K562 (cell line): Measurements from ENCODE around the gene ASCL3. TPM values are rescaled to one million over a fixed set of nuclear protein-coding genes. Genes with fewer than 3 reads are reported as not detected.

ENCODE experiments used
- ATAC-seq: fragments of 200-7000 bp; cut with Tn5 transposase; 3 replicates; pipeline ENCODE4 v1.9.1; 2020; ENCODE audit warnings: moderate library complexity
- BruUV-seq: library from RNA; stranded (reverse); fragments of 400-500 nt; replicated peaks from 2 replicates; lab custom pipeline; 2021; lab: Mats Ljungman, UMichigan
- CTCF ChIA-PET: fragments of 300-600 bp; formaldehyde crosslinking; extraction: SDS; loops from one replicate; lab custom pipeline; 2021; ENCODE audit warnings: low intra/inter-chr PET ratio; lab: Yijun Ruan, JAX
- POLR2A ChIA-PET: fragments of 300-600, 350-650 bp; sonication (Branson Sonifier 250); formaldehyde crosslinking; extraction: SDS; loops from one replicate; lab custom pipeline; 2021; ENCODE audit warnings: antibody characterized with exemption, inconsistent platforms; lab: Yijun Ruan, JAX
- DNase-seq, 4 experiments: peaks; one replicate each; pipeline versions ENCODE4 v3.0.0 to v3.0.0-alpha.2; 2011 to 2018; ENCODE audit warnings: low spot score in 3 of 4, mixed read lengths in 3 of 4; ENCODE audit errors: extremely low read depth in 1 of 4
- FAIRE-seq: peaks from 2 replicates; lab custom pipeline; 2011; peaks lifted over from hg19 to GRCh38; lab: Jason Lieb, UNC
- H2AFZ ChIP-seq: 2 replicates; pipeline ENCODE4 v1.6.0; 2011; ENCODE audit warnings: low read depth, low read length, control low read depth, inconsistent platforms
- H3K27ac ChIP-seq: fragments of 200-600 bp; 3 replicates; pipeline ENCODE4 v1.8.0; 2011; ENCODE audit warnings: low read depth, mild to moderate bottlenecking, control low read depth, inconsistent platforms, low read length, moderate library complexity, mixed read lengths; ENCODE audit errors: extremely low read depth
- H3K27me3 ChIP-seq, 2 experiments: fragments of 300-600 bp in 1 of 2; 2 replicates in 1 of 2; 3 replicates in 1 of 2; pipeline versions ENCODE4 v1.6.0 to v1.8.0; 2011; ENCODE audit warnings: inconsistent platforms in 2 of 2, low read length in 2 of 2, mild to moderate bottlenecking in 1 of 2, mixed read lengths in 1 of 2, moderate library complexity in 1 of 2; ENCODE audit not compliant: control insufficient read depth in 2 of 2, insufficient read depth in 2 of 2
- H3K36me3 ChIP-seq: fragments of 300-600 bp; 3 replicates; pipeline ENCODE4 v1.8.0; 2011; ENCODE audit warnings: mild to moderate bottlenecking, low read length, inconsistent platforms; ENCODE audit not compliant: control insufficient read depth, insufficient read depth
- H3K4me1 ChIP-seq, 2 experiments: fragments of 200-600 bp in 1 of 2; replicated peaks in 1 of 2; 2 replicates in 1 of 2; 3 replicates in 1 of 2; pipeline versions ENCODE4 v1.5.1 to v1.8.0; 2011; ENCODE audit warnings: inconsistent platforms in 2 of 2, low read length in 2 of 2, mild to moderate bottlenecking in 1 of 2, mixed read lengths in 1 of 2, moderate library complexity in 1 of 2; ENCODE audit not compliant: control insufficient read depth in 2 of 2, insufficient read depth in 2 of 2
- H3K4me2 ChIP-seq: 2 replicates; pipeline ENCODE4 v1.6.1; 2011; ENCODE audit warnings: low read length, control low read depth, inconsistent platforms, mixed read lengths; ENCODE audit not compliant: insufficient read depth
- H3K4me3 ChIP-seq: fragments of 200-600 bp; sonication (generic), shearing (Covaris generic); 2 replicates; pipeline ENCODE4 v1.5.1; 2016; ENCODE audit warnings: control low read depth, inconsistent platforms
- H3K79me2 ChIP-seq: fragments of 200-600 bp; 3 replicates; pipeline ENCODE4 v1.8.0; 2011; ENCODE audit warnings: low read length, inconsistent platforms; ENCODE audit not compliant: control insufficient read depth, insufficient read depth
- H3K9ac ChIP-seq, 2 experiments: 2 replicates each; pipeline versions ENCODE4 v1.6.0 to v1.6.1; 2011; ENCODE audit warnings: low read depth in 2 of 2, low read length in 2 of 2, control low read depth in 1 of 2, inconsistent platforms in 1 of 2, mild to moderate bottlenecking in 1 of 2, mixed read lengths in 1 of 2; ENCODE audit not compliant: insufficient read depth in 1 of 2
- H3K9me1 ChIP-seq: one replicate; pipeline ENCODE4 v1.6.0; 2011; ENCODE audit warnings: inconsistent platforms, mild to moderate bottlenecking, low read length, moderate library complexity; ENCODE audit not compliant: control insufficient read depth, insufficient read depth
- H3K9me3 ChIP-seq: replicated peaks from 2 replicates; pipeline ENCODE4 v1.5.1; 2011; ENCODE audit warnings: low read depth, low read length, inconsistent platforms; ENCODE audit not compliant: control insufficient read depth, insufficient read depth
- H4K20me1 ChIP-seq: replicated peaks from 2 replicates; pipeline ENCODE4 v1.6.1; 2011; ENCODE audit warnings: low read length, inconsistent platforms, mixed read lengths; ENCODE audit not compliant: control insufficient read depth, insufficient read depth
- CEBPB ChIP-seq: fragments of 450-650 bp; IDR thresholded peaks from 2 replicates; pipeline ENCODE4 v1.6.1; 2016; ENCODE audit warnings: missing genetic modification characterization, missing compliant biosample characterization
- CEBPG ChIP-seq, 3 experiments: fragments of 200-800 bp in 1 of 3; sonication (Bioruptor generic) in 1 of 3; sonication (generic) in 1 of 3; formaldehyde crosslinking in 1 of 3; IDR thresholded peaks in 2 of 3; conservative IDR thresholded peaks in 1 of 3; 2 replicates each; pipeline versions ENCODE4 v1.6.1 to v1.8.0; 2016 to 2022; ENCODE audit warnings: missing compliant biosample characterization in 2 of 3, missing genetic modification characterization in 2 of 3, mild to moderate bottlenecking in 1 of 3, missing genetic modification reagents in 1 of 3
- CREB1 ChIP-seq, 2 experiments: sonication (generic) in 1 of 2; formaldehyde crosslinking in 1 of 2; IDR thresholded peaks; 2 replicates each; pipeline versions ENCODE4 v1.6.1 to v1.8.0; 2012 to 2022; ENCODE audit warnings: inconsistent platforms in 1 of 2, mild to moderate bottlenecking in 1 of 2, missing genetic modification reagents in 1 of 2, moderate library complexity in 1 of 2
- CTBP1 ChIP-seq: fragments of 450-650 bp; IDR thresholded peaks from 2 replicates; pipeline ENCODE4 v1.6.1; 2016; ENCODE audit warnings: borderline replicate concordance
- ESRRA ChIP-seq: fragments of 450-650 bp; IDR thresholded peaks from 2 replicates; pipeline ENCODE4 v1.6.1; 2014; ENCODE audit warnings: low read depth, mild to moderate bottlenecking, moderate library complexity, borderline replicate concordance
- FOXK2 ChIP-seq, 2 experiments: fragments of 450-650 bp; IDR thresholded peaks in 1 of 2; conservative IDR thresholded peaks in 1 of 2; 2 replicates each; pipeline ENCODE4 v1.6.1; 2016; ENCODE audit warnings: low read depth in 2 of 2, mild to moderate bottlenecking in 1 of 2
- KDM1A ChIP-seq, 2 experiments: fragments of 450-650 bp; IDR thresholded peaks; 2 replicates each; pipeline ENCODE4 v1.6.1; 2016; ENCODE audit warnings: mild to moderate bottlenecking in 2 of 2
- MBD2 ChIP-seq: sonication (generic); IDR thresholded peaks from 2 replicates; pipeline ENCODE4 v1.6.1; 2016; ENCODE audit warnings: low read depth, borderline replicate concordance
- NFRKB ChIP-seq: fragments of 450-650 bp; IDR thresholded peaks from 2 replicates; pipeline ENCODE4 v1.6.1; 2016; ENCODE audit warnings: low read depth
- RAD21 ChIP-seq, 2 experiments: fragments of 250-450 bp in 1 of 2; fragments of 450-650 bp in 1 of 2; sonication (Bioruptor Pico) in 1 of 2; formaldehyde crosslinking in 1 of 2; IDR thresholded peaks in 1 of 2; conservative IDR thresholded peaks in 1 of 2; 2 replicates each; pipeline versions ENCODE4 v1.4.0 to v1.8.0; 2020 to 2022; ENCODE audit warnings: mild to moderate bottlenecking in 2 of 2, moderate library complexity in 1 of 2
- TAF7 ChIP-seq: fragments of 450-650 bp; IDR thresholded peaks from 2 replicates; pipeline ENCODE4 v1.6.1; 2016; ENCODE audit warnings: missing genetic modification characterization, missing compliant biosample characterization
- ZNF197 ChIP-seq: fragments of 200-800 bp; sonication (Bioruptor generic); IDR thresholded peaks from 2 replicates; pipeline ENCODE4 v1.6.1; 2016; ENCODE audit warnings: low read depth, missing genetic modification characterization, missing compliant biosample characterization
- ZSCAN32 ChIP-seq: fragments of 450-650 bp; formaldehyde crosslinking; IDR thresholded peaks from 2 replicates; pipeline ENCODE4 v1.4.0; 2020; ENCODE audit warnings: mild to moderate bottlenecking, moderate library complexity
- WGBS: fragments of 100-300 bp; shearing (Covaris generic); methylation state at CpG from one replicate; pipeline ENCODE4 v1.1.6; 2016; ENCODE audit warnings: low coverage, mixed read lengths; ENCODE audit not compliant: insufficient coverage; ENCODE audit errors: missing lambda C conversion rate; 5-methylcytosine and 5-hydroxymethylcytosine counted together
- in situ Hi-C: fragments of 300-500 bp; cut with MboI; formaldehyde crosslinking; loops from 4 replicates; pipeline ENCODE4 v1.15.0; 2018; ENCODE audit warnings: inconsistent platforms, mixed read lengths
- intact Hi-C: fragments of 100-400 bp; cut with micrococcal nuclease; formaldehyde crosslinking; loops from 2 replicates; pipeline ENCODE4 v1.14.2; 2022
- polyA plus RNA-seq, 8 experiments: library from polyadenylated mRNA; depleted of rRNA in 4 of 8; stranded (reverse) in 5 of 8; unstranded in 3 of 8; fragments of >200 nt; fragmentation: Nextera tagmentation in 2 of 8; fragmentation: Illumina TruSeq in 1 of 8; extraction: Ambion mirVana in 2 of 8; extraction: Trizol in 1 of 8; gene quantifications; 2 replicates each; pipeline versions ENCODE4 v1.2.1 to v1.2.3, GENCODE V29; 2011 to 2014; ENCODE audit warnings: inconsistent platforms in 1 of 8, missing spikeins in 1 of 8
- total RNA-seq, 7 experiments: library from RNA; depleted of rRNA in 6 of 7; stranded (reverse); fragments of >200 nt in 6 of 7; fragmentation: Illumina TruSeq in 2 of 7; extraction: Trizol in 2 of 7; gene quantifications; 2 replicates each; pipeline versions ENCODE4 v1.2.1 to v1.2.3, GENCODE V29; 2011 to 2021; ENCODE audit warnings: low replicate concordance in 1 of 7
- TF ChIP-seq, protein P1 (sequence below), 2 experiments: fragments of 250-450 bp in 1 of 2; fragments of 450-650 bp in 1 of 2; sonication (Bioruptor Pico) in 1 of 2; IDR thresholded peaks; 2 replicates each; pipeline versions ENCODE4 v1.6.1 to v1.8.0; 2016 to 2021; ENCODE audit warnings: mild to moderate bottlenecking in 2 of 2, moderate library complexity in 2 of 2, missing compliant biosample characterization in 1 of 2, missing genetic modification characterization in 1 of 2
- TF ChIP-seq, protein P2 (sequence below): fragments of 450-650 bp; formaldehyde crosslinking; IDR thresholded peaks from 2 replicates; pipeline ENCODE4 v1.4.0; 2020; ENCODE audit warnings: mild to moderate bottlenecking
- TF ChIP-seq, protein P3 (sequence below), 2 experiments: fragments of 450-650 bp in 1 of 2; sonication (generic) in 1 of 2; formaldehyde crosslinking in 1 of 2; IDR thresholded peaks in 1 of 2; conservative IDR thresholded peaks in 1 of 2; 2 replicates each; pipeline versions ENCODE4 v1.6.1 to v1.8.1; 2016 to 2023; ENCODE audit warnings: mild to moderate bottlenecking in 2 of 2, moderate library complexity in 2 of 2, inconsistent platforms in 1 of 2, missing genetic modification reagents in 1 of 2
- TF ChIP-seq, protein P4 (sequence below): fragments of 250-450 bp; sonication (Bioruptor Pico); IDR thresholded peaks from 2 replicates; pipeline ENCODE4 v1.8.0; 2021; ENCODE audit warnings: moderate library complexity, mild to moderate bottlenecking, inconsistent platforms

The ASCL3 gene
- total and polyA plus RNA-seq, 9 of the 15 experiments (the other 6 are each of a cell fraction or from before 2014, with no cell fraction given): not detected

DNA sequence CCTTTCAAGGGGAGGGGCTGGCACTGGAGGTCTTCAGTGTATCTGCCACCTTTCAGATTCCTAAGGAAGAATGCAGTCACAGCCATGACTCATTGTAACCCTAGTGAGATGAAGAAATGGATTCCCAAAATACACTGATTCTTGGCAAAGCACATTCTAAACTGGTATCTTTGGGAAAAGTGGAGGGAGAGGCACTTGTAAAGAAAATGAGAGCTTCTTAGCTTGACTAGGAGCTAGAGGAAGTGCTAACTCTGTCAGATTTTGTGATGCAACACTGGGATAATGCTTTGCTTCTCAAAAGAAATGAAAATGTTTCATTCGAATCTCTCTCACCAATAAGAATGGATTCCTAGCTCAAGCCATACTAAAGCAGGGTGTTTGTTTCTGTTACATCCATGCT lies 46.6 kb upstream of the ASCL3 start:
- no peaks in the 10 kb centered on the region for H3K36me3 ChIP-seq
- CTCF ChIA-PET: no interaction called here
- no peaks in the 10 kb centered on the region for H3K79me2 ChIP-seq
- BruUV-seq: no TSS peak
- peak overlapping the region in 1 of 2 experiments; percentile 6; a peak in 1 of 4 replicates for H3K9ac ChIP-seq
- no peaks in the 10 kb centered on the region for H3K27me3 ChIP-seq
- peak overlapping the region; percentile 74; the same call in 1 of the 2 replicates for H3K4me2 ChIP-seq
- in situ Hi-C loops: no loop called here
- no peak for TF ChIP-seq CREB1 (IDR thresholded peaks at IDR 0.05)
- TF ChIP-seq CREB1 (CRISPR knock-in tag; IDR thresholded peaks at IDR 0.05): no peak
- 0 out of 2 replicates have a peak, but pooled peaks have one; percentile 50 for TF ChIP-seq ZSCAN32 (CRISPR knock-in tag)
- TF ChIP-seq, protein P1, sequence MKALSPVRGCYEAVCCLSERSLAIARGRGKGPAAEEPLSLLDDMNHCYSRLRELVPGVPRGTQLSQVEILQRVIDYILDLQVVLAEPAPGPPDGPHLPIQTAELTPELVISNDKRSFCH (CRISPR knock-in tag; IDR thresholded peaks at IDR 0.05): no peak
- TF ChIP-seq, protein P1 (tag; IDR thresholded peaks at IDR 0.05): no peak
- TF ChIP-seq, protein P2, sequence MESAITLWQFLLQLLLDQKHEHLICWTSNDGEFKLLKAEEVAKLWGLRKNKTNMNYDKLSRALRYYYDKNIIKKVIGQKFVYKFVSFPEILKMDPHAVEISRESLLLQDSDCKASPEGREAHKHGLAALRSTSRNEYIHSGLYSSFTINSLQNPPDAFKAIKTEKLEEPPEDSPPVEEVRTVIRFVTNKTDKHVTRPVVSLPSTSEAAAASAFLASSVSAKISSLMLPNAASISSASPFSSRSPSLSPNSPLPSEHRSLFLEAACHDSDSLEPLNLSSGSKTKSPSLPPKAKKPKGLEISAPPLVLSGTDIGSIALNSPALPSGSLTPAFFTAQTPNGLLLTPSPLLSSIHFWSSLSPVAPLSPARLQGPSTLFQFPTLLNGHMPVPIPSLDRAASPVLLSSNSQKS (CRISPR knock-in tag): no peak
- no peak for TF ChIP-seq TAF7 (tag)
- peak; percentile 22; the same call in 1 of the 2 replicates for TF ChIP-seq CTBP1
- no peak for TF ChIP-seq ESRRA
- no peak for TF ChIP-seq RAD21 (CRISPR knock-in tag; conservative IDR thresholded peaks at IDR 0.05 in 1 of 2, IDR thresholded peaks at IDR 0.05 in 1 of 2)
- TF ChIP-seq NFRKB: 0 out of 2 replicates have a peak, but pooled peaks have one; percentile 33
- peak; percentile 63 for TF ChIP-seq CEBPB (tag)
- TF ChIP-seq, protein P3, sequence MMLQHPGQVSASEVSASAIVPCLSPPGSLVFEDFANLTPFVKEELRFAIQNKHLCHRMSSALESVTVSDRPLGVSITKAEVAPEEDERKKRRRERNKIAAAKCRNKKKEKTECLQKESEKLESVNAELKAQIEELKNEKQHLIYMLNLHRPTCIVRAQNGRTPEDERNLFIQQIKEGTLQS (IDR thresholded peaks at IDR 0.05): peak; percentile 72
- TF ChIP-seq, protein P3 (CRISPR knock-in tag; conservative IDR thresholded peaks at IDR 0.05): no peak
- TF ChIP-seq, protein P4, sequence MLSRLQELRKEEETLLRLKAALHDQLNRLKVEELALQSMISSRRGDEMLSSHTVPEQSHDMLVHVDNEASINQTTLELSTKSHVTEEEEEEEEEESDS (CRISPR knock-in tag): no peak
- peak in 1 of 2 experiments; percentile 13; a peak in 1 of 4 replicates for TF ChIP-seq KDM1A (IDR thresholded peaks at IDR 0.05)
- TF ChIP-seq CEBPG (CRISPR knock-in tag; IDR thresholded peaks at IDR 0.05): peak; percentile 62; the same call in 1 of the 2 replicates
- peak; percentile 64 to 77; a peak in 3 of 4 replicates for TF ChIP-seq CEBPG (tag; conservative IDR thresholded peaks at IDR 0.05 in 1 of 2, IDR thresholded peaks at IDR 0.05 in 1 of 2)
- 0 out of 4 replicates have a peak, but pooled peaks of 1 of the 2 experiments have one; percentile 24 for TF ChIP-seq FOXK2 (conservative IDR thresholded peaks at IDR 0.05 in 1 of 2, IDR thresholded peaks at IDR 0.05 in 1 of 2; ENCODE audit: low read depth in 2 of 2)
- no peak for TF ChIP-seq ZNF197 (CRISPR knock-in tag)
- no peak for TF ChIP-seq MBD2
- TF ChIP-seq, all 486 proteins: peak for 8
- no peaks in the 10 kb centered on the region for H3K9me3 ChIP-seq
- no peaks in the 10 kb centered on the region for H3K9me1 ChIP-seq
- H3K27ac ChIP-seq: peak overlapping the region; percentile 55; the same call in 2 of the 3 replicates
- no peaks in the 10 kb centered on the region for H4K20me1 ChIP-seq
- DNase-seq (peak in 3 of 4 experiments; percentile 20 to 37 (median 30)), ATAC-seq (peak; percentile 30; the same call in 1 of the 3 replicates), FAIRE-seq (no peak)
- WGBS: 36% methylated on average over 1 of the region's 1 CpG
- POLR2A ChIA-PET: interaction anchor here (0.5 to 3.4 kb wide), 6 partner anchors 8 to 58 kb away, joined by 3 to 12 read pairs (median 3); partner anchors contain the start of genes NRIP3 and TMEM9B
- peak overlapping the region; percentile 36 for H2AFZ ChIP-seq
- peaks cover 6 to 37% of the 10 kb centered on the region in 2 experiments for H3K4me1 ChIP-seq
- intact Hi-C loops: no loop called here
- no peak overlapping the region for H3K4me3 ChIP-seq
